ENCODE measurements around the gene AHRR.

GRCh38 chr5:396531-396961 lies 75.0 kb downstream of the AHRR start:
- no peak for TF ChIP-seq CTCF (conservative IDR thresholded peaks at IDR 0.05; ENCODE audit: low read depth, low read length)
- no peak for TF ChIP-seq EZH2 (IDR thresholded peaks at IDR 0.05; ENCODE audit: low read length, unreplicated experiment)
- TF ChIP-seq EZH2phosphoT487 (IDR thresholded peaks at IDR 0.05; ENCODE audit: borderline replicate concordance, low read length) = no peak
